ENCODE measurements around the gene ATF6.

ATF6 gene

GRCh38 chr1:161978011-161978790 is 212.1 kb downstream of the ATF6 start:
- DNase-seq: no peak

GRCh38 chr1:161981126-161981525 is 215.0 kb downstream of the ATF6 start:
- no peak for DNase-seq

- no peak for DNase-seq
Measured at GRCh38 chr1:161981735-161982506, 215.8 kb downstream of the ATF6 start.

- DNase-seq: no peak
Measured at GRCh38 chr1:161982507-161982895, 216.4 kb downstream of the ATF6 start.

- no peak for DNase-seq
Measured at GRCh38 chr1:161982917-161983316, 216.8 kb downstream of the ATF6 start.

GRCh38 chr1:161983725-161984124 is 217.6 kb downstream of the ATF6 start:
- no peak for DNase-seq

- no peak for DNase-seq
Measured at GRCh38 chr1:161985301-161985822, 219.2 kb downstream of the ATF6 start.

GRCh38 chr1:161986328-161986727 is 220.2 kb downstream of the ATF6 start:
- DNase-seq: no peak

GRCh38 chr1:161987303-161987702 is 221.2 kb downstream of the ATF6 start:
- DNase-seq: no peak

- no peak for DNase-seq
Measured at GRCh38 chr1:161987872-161988271, 221.8 kb downstream of the ATF6 start.

- no peak for DNase-seq
Measured at GRCh38 chr1:161988413-161988812, 222.3 kb downstream of the ATF6 start.

GRCh38 chr1:161989108-161989507 is 223.0 kb downstream of the ATF6 start:
- no peak for DNase-seq

GRCh38 chr1:161989786-161990185 is 223.7 kb downstream of the ATF6 start:
- no peak for DNase-seq

- DNase-seq: no peak
Measured at GRCh38 chr1:161993576-161993975, 227.5 kb downstream of the ATF6 start.

- DNase-seq: no peak
Measured at GRCh38 chr1:161994175-161994668, 228.1 kb downstream of the ATF6 start.

GRCh38 chr1:161997152-161997551 is 231.0 kb downstream of the ATF6 start:
- DNase-seq: no peak

GRCh38 chr1:161998811-161999210 is 232.7 kb downstream of the ATF6 start:
- DNase-seq: no peak

GRCh38 chr1:161999301-162000052 is 233.4 kb downstream of the ATF6 start:
- no peak for DNase-seq

- DNase-seq: no peak
Measured at GRCh38 chr1:162000053-162000420, 233.9 kb downstream of the ATF6 start.

- DNase-seq: no peak
Measured at GRCh38 chr1:162003061-162003829, 237.1 kb downstream of the ATF6 start.

- DNase-seq: no peak
Measured at GRCh38 chr1:162003830-162004215, 237.7 kb downstream of the ATF6 start.

GRCh38 chr1:162004441-162004950 is 238.4 kb downstream of the ATF6 start:
- DNase-seq: no peak

All from activated CD4-positive, alpha-beta T cell treated with anti-CD3 and anti-CD28 coated beads, Interleukin-2, amount 50 U/mL, for 4 hours (primary cell).